ENCODE data around the gene RCC1. TPM values are rescaled to one million over a fixed set of nuclear protein-coding genes. Genes with fewer than 3 reads are reported as not detected.
A peak's percentile ranks its signal among the peaks of the same experiment; 100 is the strongest.
"Not testable (repeated sequence)": the region's sequence is repeated elsewhere in the genome, so short reads cannot be mapped to it uniquely, and the experiment has no call there.

The RCC1 gene
- total and polyA plus RNA-seq, 5 experiments from 2014 or later = 11.7 to 24.9 (median 16.1) TPM

GRCh38 chr1:28565040-28565439, 59.2 kb downstream of the RCC1 start:
- Mint-ChIP-seq H3K4me3 (no peak overlapping the region), H3K27ac (peak overlapping the region in 2 of 10 donors; percentile 20 to 75), H3K9me3 (no peaks in the 10 kb centered on the region), H3K4me1 (no peaks in the 10 kb centered on the region), H3K36me3 (peaks cover 0 to 78% (median 10%) of the 10 kb centered on the region in 3 donors), H3K27me3 (no peaks in the 10 kb centered on the region)
- POLR2A ChIA-PET = interaction anchor here (0.5 to 1.6 kb wide), 4 partner anchors 14 to 140 kb away, joined by 3 to 10 read pairs (median 7); no protein-coding TSS in a partner anchor
- ATAC-seq (no peak), DNase-seq (no peak)

- H3K27ac Mint-ChIP-seq = no peak overlapping the region
- H3K9me3 Mint-ChIP-seq = no peaks in the 10 kb centered on the region
- no peaks in the 10 kb centered on the region for H3K27me3 Mint-ChIP-seq
- H3K36me3 Mint-ChIP-seq = peaks cover 0 to 78% (median 7%) of the 10 kb centered on the region in 3 donors
- H3K4me3 Mint-ChIP-seq = no peak overlapping the region
- POLR2A ChIA-PET = interaction anchor here (1.6 kb wide), 1 partner anchor 16 kb away, joined by 9 read pairs; no protein-coding TSS in a partner anchor
- no peak for DNase-seq
- H3K4me1 Mint-ChIP-seq = no peaks in the 10 kb centered on the region
- ATAC-seq = no peak
Observed at GRCh38 chr1:28565726-28566125, 59.9 kb downstream of the RCC1 start.

GRCh38 chr1:28566931-28567330, 61.1 kb downstream of the RCC1 start:
- Mint-ChIP-seq H3K4me3 (no peak overlapping the region), H3K27me3 (no peaks in the 10 kb centered on the region), H3K4me1 (no peaks in the 10 kb centered on the region), H3K36me3 (peaks cover 0 to 78% (median 9%) of the 10 kb centered on the region in 3 donors), H3K9me3 (no peaks in the 10 kb centered on the region), H3K27ac (peak overlapping the region in 1 of 10 donors; percentile 71)
- DNase-seq (no peak), ATAC-seq (no peak)
- POLR2A ChIA-PET = interaction anchor here (0.8 to 1.1 kb wide), 2 partner anchors 11 to 15 kb away, joined by 3 to 4 read pairs; no protein-coding TSS in a partner anchor

GRCh38 chr1:28571911-28572310, 66.1 kb downstream of the RCC1 start:
- Mint-ChIP-seq H3K36me3 (peaks cover 0 to 70% (median 13%) of the 10 kb centered on the region in 3 donors), H3K9me3 (no peaks in the 10 kb centered on the region), H3K27ac (peak overlapping the region in 2 of 10 donors; percentile 18 to 36), H3K4me3 (no peak overlapping the region), H3K27me3 (no peaks in the 10 kb centered on the region), H3K4me1 (peaks cover 0 to under 1% (median 0%) of the 10 kb centered on the region in 4 donors)
- ATAC-seq (no peak), DNase-seq (no peak)
- POLR2A ChIA-PET = interaction anchor here (1.0 to 2.3 kb wide), 2 partner anchors 10 to 19 kb away, joined by 4 to 10 read pairs; partner anchors contain the start of gene TRNAU1AP

GRCh38 chr1:28572891-28573290, 67.0 kb downstream of the RCC1 start:
- not testable (repeated sequence) for ATAC-seq, H3K4me3 Mint-ChIP-seq, DNase-seq, H3K27ac Mint-ChIP-seq, H3K27me3 Mint-ChIP-seq, H3K4me1 Mint-ChIP-seq, H3K9me3 Mint-ChIP-seq
- H3K36me3 Mint-ChIP-seq = peaks cover 2 to 71% (median 16%) of the 10 kb centered on the region in 3 donors
- POLR2A ChIA-PET = interaction anchor here (0.7 kb wide), 1 partner anchor 10 kb away, joined by 4 read pairs; no protein-coding TSS in a partner anchor

GRCh38 chr1:28573564-28573963, 67.7 kb downstream of the RCC1 start:
- ATAC-seq (no peak), DNase-seq (no peak)
- no peaks in the 10 kb centered on the region for H3K9me3 Mint-ChIP-seq
- H3K4me1 Mint-ChIP-seq = peaks cover 0 to 16% (median 9%) of the 10 kb centered on the region in 4 donors
- POLR2A ChIA-PET = interaction anchor here (0.7 kb wide), 1 partner anchor 11 kb away, joined by 4 read pairs; no protein-coding TSS in a partner anchor
- H3K4me3 Mint-ChIP-seq = no peak overlapping the region
- H3K27ac Mint-ChIP-seq = no peak overlapping the region
- peaks cover 4 to 71% (median 18%) of the 10 kb centered on the region in 3 donors for H3K36me3 Mint-ChIP-seq
- no peaks in the 10 kb centered on the region for H3K27me3 Mint-ChIP-seq

- Mint-ChIP-seq H3K27ac (peak overlapping the region in 5 of 10 donors; percentile 11 to 62 (median 43)), H3K4me1 (peaks cover 14 to 39% (median 36%) of the 10 kb centered on the region in 4 donors), H3K27me3 (no peaks in the 10 kb centered on the region), H3K36me3 (peaks cover 8 to 67% (median 20%) of the 10 kb centered on the region in 3 donors), H3K4me3 (no peak overlapping the region), H3K9me3 (no peaks in the 10 kb centered on the region)
- no peak for DNase-seq
- no peak for ATAC-seq
- POLR2A ChIA-PET = interaction anchor here (1.1 to 1.8 kb wide), 2 partner anchors 66 to 71 kb away, joined by 5 read pairs; partner anchors contain the start of gene RCC1
Observed at GRCh38 chr1:28577052-28577678, 71.3 kb downstream of the RCC1 start.

- POLR2A ChIA-PET = interaction anchor here (0.6 to 5.7 kb wide), 4 partner anchors 25 to 193 kb away, joined by 4 to 113 read pairs (median 6); partner anchors contain the start of gene TRNAU1AP
- Mint-ChIP-seq H3K27ac (peak overlapping the region in 7 of 10 donors; percentile 6 to 86 (median 61)), H3K4me1 (peaks cover 14 to 46% (median 39%) of the 10 kb centered on the region in 4 donors), H3K4me3 (peak overlapping the region in 1 of 10 donors; percentile 16), H3K27me3 (no peaks in the 10 kb centered on the region), H3K9me3 (no peaks in the 10 kb centered on the region), H3K36me3 (peaks cover 8 to 66% (median 20%) of the 10 kb centered on the region in 3 donors)
- DNase-seq (no peak), ATAC-seq (no peak)
Observed at GRCh38 chr1:28577738-28578536, 72.1 kb downstream of the RCC1 start.

- Mint-ChIP-seq H3K4me1 (peaks cover 16 to 50% (median 42%) of the 10 kb centered on the region in 4 donors), H3K36me3 (peaks cover 8 to 58% (median 20%) of the 10 kb centered on the region in 3 donors), H3K4me3 (peak overlapping the region in 3 of 10 donors; percentile 15 to 52 (median 52)), H3K27me3 (no peaks in the 10 kb centered on the region), H3K27ac (peak overlapping the region in 8 of 10 donors; percentile 6 to 81 (median 60)), H3K9me3 (no peaks in the 10 kb centered on the region)
- DNase-seq (no peak), ATAC-seq (no peak)
- POLR2A ChIA-PET = interaction anchor here (0.6 to 5.7 kb wide), 9 partner anchors 9 to 194 kb away, joined by 3 to 113 read pairs (median 6); partner anchors contain the start of genes RAB42, RCC1, RNU11 and TRNAU1AP
Observed at GRCh38 chr1:28578696-28579218, 72.9 kb downstream of the RCC1 start.

- H3K36me3 Mint-ChIP-seq = peaks cover 8 to 58% (median 20%) of the 10 kb centered on the region in 3 donors
- DNase-seq (no peak), ATAC-seq (no peak)
- H3K4me1 Mint-ChIP-seq = peaks cover 16 to 50% (median 42%) of the 10 kb centered on the region in 4 donors
- no peaks in the 10 kb centered on the region for H3K9me3 Mint-ChIP-seq
- peak overlapping the region; percentile 93 to 99 (median 96) for H3K4me3 Mint-ChIP-seq
- H3K27me3 Mint-ChIP-seq = no peaks in the 10 kb centered on the region
- POLR2A ChIA-PET = interaction anchor here (0.6 to 5.7 kb wide), 8 partner anchors 9 to 72 kb away, joined by 3 to 113 read pairs (median 20); partner anchors contain the start of genes RAB42, RCC1, RNU11 and TAF12
- peak overlapping the region in 8 of 10 donors; percentile 75 to 96 (median 88) for H3K27ac Mint-ChIP-seq
Observed at GRCh38 chr1:28579401-28579800, 73.6 kb downstream of the RCC1 start.

- Mint-ChIP-seq H3K27me3 (no peaks in the 10 kb centered on the region), H3K9me3 (no peaks in the 10 kb centered on the region), H3K4me3 (peak overlapping the region; percentile 93 to 99 (median 96)), H3K36me3 (peaks cover 8 to 46% (median 18%) of the 10 kb centered on the region in 3 donors), H3K4me1 (peaks cover 16 to 50% (median 42%) of the 10 kb centered on the region in 4 donors), H3K27ac (peak overlapping the region; percentile 87 to 97 (median 96))
- POLR2A ChIA-PET = interaction anchor here (0.6 to 5.7 kb wide), 42 partner anchors 10 to 601 kb away, joined by 3 to 113 read pairs (median 6); partner anchors contain the start of genes ATP5IF1, GMEB1, MED18 and RAB42
- ATAC-seq (peak; percentile 58 to 76), DNase-seq (peak in 8 of 10 donors; percentile 36 to 74 (median 58))
Observed at GRCh38 chr1:28580722-28581530, 75.1 kb downstream of the RCC1 start.

Data from naive thymus-derived CD8-positive, alpha-beta T cell (primary cell).